HuH-7 (cell line): Measurements from ENCODE around the gene MIEF1.

Source experiments
- DNase-seq: peaks from one replicate; pipeline ENCODE4 v3.0.0; 2011; ENCODE audit warnings: low spot score

The MIEF1 gene

DNA sequence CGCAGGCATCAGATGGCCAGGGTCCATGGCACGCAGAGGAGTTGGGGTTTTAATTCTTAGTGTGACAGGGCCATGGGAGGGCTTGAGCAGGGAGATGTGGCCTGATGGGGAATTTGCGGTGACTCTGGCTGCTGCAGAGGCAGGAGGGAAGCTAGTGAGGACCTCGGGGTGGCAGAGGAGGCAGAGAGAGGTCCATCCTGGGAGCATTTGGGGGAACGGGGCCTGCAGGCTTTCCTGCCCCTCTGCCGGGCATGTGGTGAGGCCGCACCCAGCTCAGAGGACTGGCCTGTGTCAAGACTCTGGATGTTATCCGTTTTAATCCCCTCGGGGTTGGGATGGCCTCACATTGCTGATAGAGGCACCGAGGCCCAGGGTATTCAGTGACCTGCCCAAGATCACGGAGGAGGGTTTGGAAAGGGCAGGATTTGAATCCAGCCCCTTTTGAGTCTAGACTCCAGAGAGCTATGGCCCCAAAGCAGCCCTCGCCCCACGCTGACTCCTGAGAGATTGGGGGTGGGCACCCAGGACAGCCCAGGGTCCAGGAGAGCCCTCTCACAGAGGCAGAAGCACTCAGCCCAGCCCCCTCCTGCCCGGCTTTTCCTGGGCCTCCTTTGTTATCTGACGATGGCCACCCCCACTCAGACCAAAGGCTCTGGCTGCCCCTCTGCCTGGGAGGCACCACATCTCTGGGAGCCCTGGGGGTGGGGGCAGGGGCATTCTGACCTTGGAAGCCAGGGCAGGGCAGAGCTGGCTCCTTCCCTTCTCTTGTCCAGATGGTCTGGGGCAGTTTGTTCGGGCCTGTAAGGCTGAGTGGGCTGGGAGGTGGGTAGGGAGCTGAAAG is 31.4 kb upstream of the MIEF1 start:
- no peak for DNase-seq

DNA sequence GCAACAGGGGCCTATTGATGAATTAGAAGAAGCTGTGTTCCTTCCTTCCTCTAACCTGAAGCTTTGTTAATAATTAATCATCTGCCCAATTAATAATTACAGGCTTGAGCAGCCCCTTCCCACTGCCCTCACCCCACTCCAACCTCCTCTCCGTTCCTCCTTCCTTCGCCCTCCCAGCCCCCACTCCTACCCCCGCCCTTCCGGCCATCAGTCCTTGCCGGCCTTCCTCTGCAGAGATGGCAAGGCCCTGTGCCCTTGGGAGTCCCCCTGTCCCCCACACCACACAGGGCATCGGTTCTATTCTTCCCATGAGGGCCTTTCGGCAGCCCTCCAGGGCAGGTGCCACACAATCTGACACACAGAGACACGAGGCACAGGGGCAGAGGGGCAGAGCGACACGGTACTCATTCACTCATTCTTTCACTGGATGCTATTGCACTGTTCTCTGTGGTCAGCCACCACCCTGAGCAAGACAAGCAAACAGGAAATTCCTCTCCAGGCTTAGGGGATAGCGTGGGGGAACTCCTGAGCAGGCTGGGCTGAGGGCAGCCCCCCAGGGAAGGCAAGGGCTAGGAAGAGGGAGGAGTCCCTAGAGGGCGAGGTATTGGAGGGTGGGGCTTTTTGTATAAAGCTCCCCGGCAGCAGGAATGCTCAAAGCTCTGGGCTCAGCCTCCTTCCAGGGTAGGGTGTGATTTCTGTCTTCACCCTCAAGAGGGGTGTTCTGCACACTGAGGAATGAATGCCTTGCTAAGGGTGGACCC is 30.5 kb upstream of the MIEF1 start:
- no peak for DNase-seq

DNA sequence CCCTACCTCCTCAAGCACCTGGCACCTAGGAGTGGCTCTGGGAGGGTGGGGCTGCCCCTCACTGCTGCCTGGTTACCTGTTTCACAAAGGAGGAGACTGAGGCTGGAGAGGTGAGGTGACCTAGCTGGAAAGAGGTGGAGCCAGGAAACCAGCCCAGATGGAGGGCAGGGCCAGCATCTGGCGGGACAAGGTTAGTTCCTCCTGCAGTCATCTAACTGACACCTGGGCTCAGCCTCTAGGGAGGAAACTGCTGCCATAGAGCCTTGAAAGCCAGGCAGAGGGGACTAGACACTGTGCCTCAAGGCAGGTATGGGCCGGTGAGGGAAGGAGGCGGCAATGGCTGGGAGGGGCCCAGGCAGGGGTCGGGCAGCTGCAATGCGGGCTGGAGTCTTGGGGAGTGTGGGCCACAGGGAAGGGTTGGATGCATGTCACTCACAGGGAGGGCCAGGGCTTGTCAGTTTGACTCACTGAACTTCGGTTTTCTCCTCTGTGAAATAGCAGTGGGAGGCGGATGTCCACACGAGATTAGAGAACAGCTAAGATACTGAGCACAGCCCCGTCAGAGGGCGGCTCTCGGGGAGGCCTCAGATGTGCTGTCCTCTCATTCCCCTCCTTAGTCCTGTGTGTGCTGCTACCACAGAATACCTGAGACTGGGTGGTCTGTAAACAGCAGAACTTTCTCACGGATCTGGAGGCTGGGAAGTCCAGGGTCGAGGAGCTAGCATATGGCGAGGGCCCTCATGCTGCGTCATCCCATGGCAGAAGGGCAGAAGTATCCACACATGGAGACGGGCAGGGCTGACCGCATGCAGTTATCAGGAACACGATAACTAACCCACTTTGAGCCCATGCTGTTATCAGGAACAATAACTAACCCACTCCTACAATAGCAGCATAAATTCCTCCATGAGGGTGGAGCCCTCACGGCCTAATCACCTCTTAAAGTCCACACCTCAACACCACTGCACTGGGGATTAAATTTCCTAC is 29.2 kb upstream of the MIEF1 start:
- no peak for DNase-seq

DNA sequence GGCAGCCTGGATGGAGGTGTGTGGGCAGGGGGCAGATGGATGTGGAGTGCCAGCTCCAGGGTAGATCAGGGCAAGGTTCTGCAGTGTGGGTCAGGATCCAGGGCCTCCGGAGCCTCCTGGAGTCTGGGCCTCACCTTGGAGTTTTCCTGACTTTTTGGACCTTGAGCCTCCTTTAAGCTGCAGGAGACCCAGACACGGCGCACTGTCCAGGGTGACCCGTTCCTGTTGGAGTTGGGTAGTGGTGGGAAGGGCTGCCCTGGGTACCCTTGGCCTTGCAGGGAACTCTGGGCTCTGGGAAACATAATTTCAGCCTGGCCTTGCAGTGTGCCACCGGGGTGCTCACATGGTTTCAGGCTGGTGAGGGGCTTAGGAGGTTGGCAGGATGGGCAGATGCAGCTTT is 28.2 kb upstream of the MIEF1 start:
- no peak for DNase-seq

DNA sequence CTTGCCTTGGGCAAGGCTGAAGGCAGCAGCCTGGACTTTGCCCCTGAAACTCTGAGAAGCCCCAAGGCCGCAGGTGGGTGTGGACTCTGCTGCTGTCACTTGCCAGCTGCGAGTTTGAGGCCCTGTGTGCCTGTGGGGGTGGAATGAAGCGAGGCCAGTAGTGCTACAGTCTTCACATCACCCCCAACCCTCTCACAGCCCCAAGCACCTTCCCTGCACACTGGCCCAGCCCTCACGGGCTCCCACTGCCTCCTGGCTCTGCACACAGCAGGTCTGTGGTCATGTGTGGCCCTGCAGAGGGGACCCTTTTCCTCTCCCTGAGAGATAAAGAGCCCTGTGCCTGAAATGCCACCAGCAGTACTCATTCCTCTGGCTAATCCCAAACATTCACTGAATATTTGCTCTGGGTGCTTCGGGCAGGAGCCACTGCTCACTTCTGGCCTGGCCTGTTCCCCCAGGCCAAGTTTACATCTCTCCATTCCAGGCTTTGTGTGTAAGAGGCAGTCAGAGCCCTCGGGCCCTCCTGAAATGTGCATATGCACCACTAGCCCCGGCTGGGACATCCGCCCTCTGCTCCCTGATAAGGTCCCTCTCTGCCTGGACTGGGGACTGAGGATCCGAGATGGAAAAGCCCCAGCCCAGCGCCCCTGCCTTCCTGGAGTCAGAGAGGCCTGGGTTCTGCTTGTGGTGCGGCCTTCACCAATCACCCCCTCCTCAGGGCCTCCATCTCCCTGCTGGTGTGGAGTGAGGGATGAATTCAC is 27.6 kb upstream of the MIEF1 start:
- no peak for DNase-seq

DNA sequence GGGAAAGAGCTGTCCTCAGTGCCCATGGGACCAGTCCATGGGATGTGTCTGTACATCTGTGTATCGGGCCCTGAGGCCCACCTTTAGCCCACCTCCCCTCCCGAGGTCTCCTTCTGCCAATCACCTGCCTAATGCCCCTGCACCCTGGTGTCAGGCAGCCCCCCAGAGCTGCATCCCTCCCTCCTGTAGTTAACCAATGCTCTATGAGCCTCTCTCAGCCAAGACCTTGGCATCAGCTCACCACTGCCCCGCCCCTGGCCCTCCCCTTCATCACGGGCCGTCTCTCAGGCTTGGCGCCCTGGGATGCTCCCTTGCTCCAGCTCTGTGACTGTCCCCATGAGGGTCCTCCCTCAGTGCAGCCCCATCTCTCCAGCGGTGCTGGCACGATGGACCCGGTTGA is 26.8 kb upstream of the MIEF1 start:
- no peak for DNase-seq

DNA sequence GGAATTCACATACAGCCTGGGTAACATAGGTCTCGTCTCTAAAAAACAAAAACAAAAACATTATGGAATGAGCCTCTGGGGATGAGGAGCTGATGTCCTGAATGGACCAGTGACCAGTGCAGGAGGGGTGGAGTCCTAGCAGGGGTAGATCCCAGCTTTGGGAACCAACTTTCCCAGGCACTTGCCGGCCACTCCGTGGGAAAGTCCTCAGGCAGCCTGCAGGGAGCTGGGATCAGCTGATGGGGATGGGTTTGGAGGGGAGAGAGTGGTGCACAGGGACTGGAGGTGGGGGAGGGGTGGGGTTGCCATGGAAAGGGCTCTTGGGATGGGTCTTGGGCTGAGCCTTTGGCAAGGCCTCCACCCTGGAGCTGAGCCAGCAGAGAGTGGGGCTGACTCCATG is 26.2 kb upstream of the MIEF1 start:
- DNase-seq, result no peak

DNA sequence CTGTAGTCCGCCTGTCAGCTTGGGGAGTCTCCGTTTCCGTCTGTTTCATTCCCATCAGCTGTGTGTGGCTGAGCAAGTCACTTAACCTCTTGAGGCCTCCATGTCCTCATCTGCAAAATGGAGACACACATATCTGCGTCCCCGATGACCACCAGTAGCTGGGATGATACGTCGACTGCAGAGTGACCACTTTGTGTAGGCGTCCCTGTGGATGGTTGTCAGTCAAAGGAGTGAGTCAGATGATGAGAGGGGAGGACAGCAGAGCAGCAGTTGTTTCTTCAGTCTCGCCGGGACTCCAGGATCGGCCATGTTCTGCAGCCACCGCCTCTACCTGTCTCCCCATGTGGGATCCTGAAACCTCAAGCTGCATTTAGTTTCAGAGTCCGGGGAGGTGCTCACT is 25.4 kb upstream of the MIEF1 start:
- no peak for DNase-seq

DNA sequence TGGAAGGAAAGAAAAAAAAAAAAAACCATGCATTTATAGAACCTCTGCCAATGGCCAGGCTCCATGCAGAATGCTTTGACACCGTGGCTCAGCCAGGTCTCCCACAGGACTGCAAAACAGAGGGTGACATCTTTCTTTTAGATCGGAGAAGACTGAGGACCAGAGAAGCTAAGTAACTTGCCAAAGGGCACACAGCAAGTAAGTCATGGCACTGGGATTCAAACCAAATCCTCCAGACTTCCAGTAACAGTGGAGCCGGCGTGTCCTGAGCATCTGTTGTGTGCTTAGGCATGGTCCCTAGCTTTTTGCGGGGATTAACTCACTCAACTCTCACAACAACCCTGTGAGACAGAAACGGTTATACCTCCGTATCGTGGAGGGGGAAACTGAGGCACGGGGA is 24.5 kb upstream of the MIEF1 start:
- DNase-seq, result no peak

DNA sequence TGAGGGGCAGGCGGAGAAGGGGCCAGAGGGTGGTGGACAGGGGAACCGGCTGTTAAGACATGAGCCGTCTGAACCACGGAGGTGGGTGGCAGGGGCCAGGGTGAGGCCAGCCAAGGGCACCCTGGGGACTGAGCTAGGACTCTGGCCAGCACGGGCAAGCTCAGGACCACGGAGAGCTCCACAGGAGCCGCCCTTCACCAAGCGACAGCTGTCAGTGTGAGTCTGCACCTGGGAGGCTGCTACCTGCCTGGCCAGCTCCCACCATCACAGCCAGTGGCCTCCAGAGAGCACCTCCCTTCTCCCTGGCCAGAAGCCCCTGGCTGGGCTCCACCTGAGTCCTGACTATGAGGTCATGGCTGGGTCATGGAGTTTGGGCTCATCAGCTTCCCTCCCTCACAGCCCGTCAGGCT is 23.6 kb upstream of the MIEF1 start:
- DNase-seq, result peak; percentile 83

DNA sequence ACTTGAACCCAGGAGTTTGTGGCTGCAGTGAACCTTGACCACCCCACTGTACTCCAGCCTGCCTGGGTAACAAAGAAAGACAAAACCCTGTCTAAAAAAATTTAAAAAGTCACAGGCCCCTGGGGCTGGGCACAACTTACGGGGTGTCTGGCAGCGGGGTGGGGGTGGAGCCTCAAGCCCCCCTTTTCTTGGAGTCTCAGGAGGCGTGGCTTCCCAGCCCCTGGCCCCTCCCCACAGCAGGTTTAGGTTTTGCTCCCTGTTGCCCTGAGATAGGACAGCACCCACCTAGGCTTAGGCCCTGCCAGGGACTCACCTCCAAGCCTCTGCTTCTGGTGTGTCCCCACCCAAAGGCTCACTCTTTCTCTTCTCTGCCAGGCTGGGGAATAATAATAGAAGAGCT is 22.8 kb upstream of the MIEF1 start:
- DNase-seq, result no peak

DNA sequence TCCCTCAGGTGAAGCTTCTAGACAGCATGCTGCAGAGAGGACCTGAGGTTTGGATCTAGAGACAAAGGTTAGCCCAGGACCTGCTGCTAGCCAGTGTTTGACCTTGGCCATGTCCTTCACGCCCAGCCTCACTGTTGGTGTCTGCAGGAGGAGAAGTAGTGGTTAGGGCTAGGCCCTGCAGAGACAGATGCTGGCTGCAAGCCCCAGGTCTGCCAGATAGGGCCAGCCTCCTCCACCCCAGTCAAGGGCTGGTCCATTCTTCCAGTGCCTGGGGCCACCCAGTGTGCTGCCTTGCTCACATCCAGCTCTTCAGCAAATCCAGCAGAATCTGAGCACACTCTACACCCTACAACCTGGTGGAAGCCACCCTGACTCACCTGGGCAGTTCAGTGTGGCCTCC is 21.5 kb upstream of the MIEF1 start:
- DNase-seq, result no peak

DNA sequence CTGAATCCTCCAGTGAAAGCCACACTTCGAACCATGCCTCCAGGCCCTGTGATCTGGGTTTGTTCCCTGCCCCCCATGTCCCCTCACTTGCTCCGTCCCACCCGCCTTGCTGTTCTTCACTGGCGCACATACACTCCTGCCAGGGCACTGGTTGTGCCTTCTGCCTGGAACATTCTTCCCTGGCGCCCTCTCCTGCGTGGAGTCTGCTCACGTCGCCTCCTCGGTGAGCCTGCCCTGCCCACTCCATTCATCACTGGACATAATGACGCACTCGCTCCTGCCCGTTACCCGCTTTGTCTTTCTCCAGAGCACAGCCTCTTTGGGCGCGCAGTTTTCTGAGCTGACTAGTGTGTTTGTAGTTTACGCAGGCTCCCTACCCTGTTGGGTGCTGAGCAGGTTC is 21.0 kb upstream of the MIEF1 start:
- DNase-seq, result no peak

DNA sequence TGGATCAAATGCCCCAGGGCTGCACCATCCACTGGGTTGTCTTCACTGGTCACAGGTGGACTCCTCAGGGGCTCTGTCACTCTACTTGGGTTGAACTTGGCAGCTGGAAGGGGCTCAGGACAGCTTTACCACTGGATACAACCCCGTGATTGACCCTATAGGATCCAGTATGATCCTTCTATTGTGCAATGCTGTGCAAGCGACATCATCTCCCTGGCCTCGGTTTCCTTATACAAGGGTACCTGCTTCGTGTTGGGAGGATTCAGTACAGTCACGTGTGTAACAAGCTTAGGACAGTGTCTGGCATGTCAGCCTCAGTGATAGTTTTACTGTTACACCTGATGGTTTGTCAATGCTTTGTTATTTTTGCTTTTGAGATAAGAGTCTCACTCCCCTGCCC is 20.5 kb upstream of the MIEF1 start:
- DNase-seq, result no peak

DNA sequence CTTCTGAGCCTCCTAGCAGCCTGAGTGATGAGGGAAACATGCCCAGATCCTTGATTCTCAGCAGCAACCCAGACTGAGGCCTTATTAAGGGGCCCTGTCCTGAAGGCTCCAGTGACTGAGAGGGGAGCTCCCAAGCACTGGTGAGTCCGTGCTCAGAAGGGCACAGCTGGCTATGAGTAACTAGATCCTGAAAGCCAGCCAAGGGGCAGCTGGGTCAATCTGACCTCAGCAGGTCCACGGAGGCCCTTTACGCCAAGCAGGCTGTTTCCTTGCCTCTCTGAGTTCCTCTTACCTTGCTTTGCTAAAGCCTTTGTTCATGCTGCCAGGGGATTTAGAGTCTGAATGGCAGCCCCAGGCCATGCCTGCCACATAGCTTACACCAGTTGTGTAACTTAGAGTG is 19.3 kb upstream of the MIEF1 start:
- no peak for DNase-seq

DNA sequence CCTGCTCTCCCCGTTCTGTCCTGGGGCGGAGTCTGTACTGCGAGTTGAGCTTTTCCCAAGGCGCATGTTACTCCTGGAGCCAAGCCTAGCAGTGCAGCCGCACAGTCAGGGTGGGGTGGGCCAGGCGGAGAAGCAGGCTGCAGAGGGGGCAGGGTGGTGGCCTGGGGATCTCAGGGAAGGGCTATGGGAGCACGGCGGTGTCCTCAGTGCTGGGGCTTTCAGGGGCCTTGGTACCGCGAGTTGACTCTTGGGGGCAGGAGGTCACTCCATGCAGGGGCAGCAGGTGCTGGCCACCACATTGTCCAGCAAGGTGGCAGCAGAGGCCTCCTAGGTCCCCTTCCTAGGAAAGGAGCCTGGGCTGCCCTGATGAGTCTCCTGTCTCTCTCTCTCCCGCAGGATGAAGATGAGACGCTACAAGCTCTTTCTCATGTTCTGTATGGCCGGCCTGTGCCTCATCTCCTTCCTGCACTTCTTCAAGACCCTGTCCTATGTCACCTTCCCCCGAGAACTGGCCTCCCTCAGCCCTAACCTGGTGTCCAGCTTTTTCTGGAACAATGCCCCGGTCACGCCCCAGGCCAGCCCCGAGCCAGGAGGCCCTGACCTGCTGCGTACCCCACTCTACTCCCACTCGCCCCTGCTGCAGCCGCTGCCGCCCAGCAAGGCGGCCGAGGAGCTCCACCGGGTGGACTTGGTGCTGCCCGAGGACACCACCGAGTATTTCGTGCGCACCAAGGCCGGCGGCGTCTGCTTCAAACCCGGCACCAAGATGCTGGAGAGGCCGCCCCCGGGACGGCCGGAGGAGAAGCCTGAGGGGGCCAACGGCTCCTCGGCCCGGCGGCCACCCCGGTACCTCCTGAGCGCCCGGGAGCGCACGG is 14.9 kb upstream of the MIEF1 start:
- DNase-seq, result no peak

DNA sequence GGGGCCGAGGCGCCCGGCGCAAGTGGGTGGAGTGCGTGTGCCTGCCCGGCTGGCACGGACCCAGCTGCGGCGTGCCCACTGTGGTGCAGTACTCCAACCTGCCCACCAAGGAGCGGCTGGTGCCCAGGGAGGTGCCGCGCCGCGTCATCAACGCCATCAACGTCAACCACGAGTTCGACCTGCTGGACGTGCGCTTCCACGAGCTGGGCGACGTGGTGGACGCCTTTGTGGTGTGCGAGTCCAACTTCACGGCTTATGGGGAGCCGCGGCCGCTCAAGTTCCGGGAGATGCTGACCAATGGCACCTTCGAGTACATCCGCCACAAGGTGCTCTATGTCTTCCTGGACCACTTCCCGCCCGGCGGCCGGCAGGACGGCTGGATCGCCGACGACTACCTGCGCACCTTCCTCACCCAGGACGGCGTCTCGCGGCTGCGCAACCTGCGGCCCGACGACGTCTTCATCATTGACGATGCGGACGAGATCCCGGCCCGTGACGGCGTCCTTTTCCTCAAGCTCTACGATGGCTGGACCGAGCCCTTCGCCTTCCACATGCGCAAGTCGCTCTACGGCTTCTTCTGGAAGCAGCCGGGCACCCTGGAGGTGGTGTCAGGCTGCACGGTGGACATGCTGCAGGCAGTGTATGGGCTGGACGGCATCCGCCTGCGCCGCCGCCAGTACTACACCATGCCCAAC is 14.1 kb upstream of the MIEF1 start:
- DNase-seq, result no peak

DNA sequence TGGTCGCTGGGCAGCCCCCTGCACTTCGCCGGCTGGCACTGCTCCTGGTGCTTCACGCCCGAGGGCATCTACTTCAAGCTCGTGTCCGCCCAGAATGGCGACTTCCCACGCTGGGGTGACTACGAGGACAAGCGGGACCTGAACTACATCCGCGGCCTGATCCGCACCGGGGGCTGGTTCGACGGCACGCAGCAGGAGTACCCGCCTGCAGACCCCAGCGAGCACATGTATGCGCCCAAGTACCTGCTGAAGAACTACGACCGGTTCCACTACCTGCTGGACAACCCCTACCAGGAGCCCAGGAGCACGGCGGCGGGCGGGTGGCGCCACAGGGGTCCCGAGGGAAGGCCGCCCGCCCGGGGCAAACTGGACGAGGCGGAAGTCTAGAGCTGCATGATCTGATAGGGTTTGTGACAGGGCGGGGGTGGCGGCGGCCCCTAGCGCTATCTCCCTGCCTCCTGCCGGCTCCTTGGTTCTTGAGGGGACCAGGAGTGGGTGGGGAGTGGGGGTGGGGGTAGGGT is 13.5 kb upstream of the MIEF1 start:
- DNase-seq, result no peak
